Measurements from ENCODE around the gene GPR31.

The GPR31 gene

DNA sequence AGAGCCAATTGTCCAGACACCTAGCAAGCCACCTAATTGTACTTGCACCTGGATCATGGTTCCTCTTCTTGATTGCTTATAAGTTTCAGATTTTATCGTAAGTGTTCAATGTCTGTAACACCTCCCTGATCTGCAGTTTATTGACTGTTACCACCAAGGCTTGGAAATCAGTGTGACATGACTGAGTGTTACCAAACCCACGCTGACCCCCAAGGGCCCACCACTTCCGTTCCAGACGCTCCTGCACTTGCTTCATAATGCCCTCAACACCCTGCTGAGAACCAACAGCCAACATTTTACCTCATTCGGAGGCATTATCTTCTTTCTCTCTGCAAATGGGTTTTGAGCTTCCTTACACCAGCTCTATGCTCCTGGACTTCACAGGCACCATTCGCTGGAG lies 28.6 kb downstream of the GPR31 start:
- TF ChIP-seq TAF1 (IDR thresholded peaks at IDR 0.05; ENCODE audit: borderline replicate concordance, insufficient read depth, low read length) (no peak), FOXP2 (optimal IDR thresholded peaks at IDR 0.05; ENCODE audit: borderline replicate concordance, extremely low read depth, extremely low read length, insufficient read depth) (no peak), SIN3A (IDR thresholded peaks at IDR 0.05; ENCODE audit: borderline replicate concordance, insufficient read depth, low read length) (no peak), REST (IDR thresholded peaks at IDR 0.05; ENCODE audit: insufficient read depth in 1 of 2, low read depth in 2 of 2, low read length in 2 of 2) (no peak), POLR2AphosphoS5 (IDR thresholded peaks at IDR 0.05; ENCODE audit: low read depth, low read length) (no peak)

GRCh38 chr6:167127785-167128531 lies 29.8 kb downstream of the GPR31 start:
- no peak for TF ChIP-seq REST (IDR thresholded peaks at IDR 0.05; ENCODE audit: insufficient read depth in 1 of 2, low read depth in 2 of 2, low read length in 2 of 2)
- TF ChIP-seq FOXP2 (optimal IDR thresholded peaks at IDR 0.05; ENCODE audit: borderline replicate concordance, extremely low read depth, extremely low read length, insufficient read depth): no peak
- TF ChIP-seq TAF1 (IDR thresholded peaks at IDR 0.05; ENCODE audit: borderline replicate concordance, insufficient read depth, low read length): no peak
- TF ChIP-seq SIN3A (IDR thresholded peaks at IDR 0.05; ENCODE audit: borderline replicate concordance, insufficient read depth, low read length): no peak
- TF ChIP-seq POLR2AphosphoS5 (IDR thresholded peaks at IDR 0.05; ENCODE audit: low read depth, low read length): no peak

DNA sequence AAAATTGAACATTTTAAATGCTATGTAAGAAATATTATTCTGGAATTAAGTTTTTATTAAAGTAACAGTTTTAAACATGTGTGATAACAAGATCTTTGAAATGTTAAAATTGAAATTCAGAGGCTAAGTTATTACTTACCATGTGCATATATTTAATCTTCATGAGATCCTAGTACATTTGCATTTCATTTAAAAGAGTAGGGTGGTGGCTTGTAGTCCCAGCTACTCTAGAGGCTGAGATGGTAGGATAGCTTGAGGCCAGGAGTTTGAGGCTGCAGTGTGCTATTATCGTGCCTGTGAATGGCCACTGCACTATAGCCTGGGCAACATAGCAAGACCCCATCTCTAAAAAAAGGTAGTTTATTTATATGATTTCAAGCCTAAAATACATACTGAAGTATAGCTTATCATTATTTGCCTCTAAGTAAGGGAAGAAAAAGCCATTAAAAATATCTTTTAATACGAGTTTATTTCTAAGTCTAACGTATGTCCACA lies 31.9 kb downstream of the GPR31 start:
- TF ChIP-seq FOXP2 (optimal IDR thresholded peaks at IDR 0.05; ENCODE audit: borderline replicate concordance, extremely low read depth, extremely low read length, insufficient read depth): no peak
- TF ChIP-seq POLR2AphosphoS5 (IDR thresholded peaks at IDR 0.05; ENCODE audit: low read depth, low read length): no peak
- no peak for TF ChIP-seq TAF1 (IDR thresholded peaks at IDR 0.05; ENCODE audit: borderline replicate concordance, insufficient read depth, low read length)
- TF ChIP-seq REST (IDR thresholded peaks at IDR 0.05; ENCODE audit: insufficient read depth in 1 of 2, low read depth in 2 of 2, low read length in 2 of 2): no peak
- no peak for TF ChIP-seq SIN3A (IDR thresholded peaks at IDR 0.05; ENCODE audit: borderline replicate concordance, insufficient read depth, low read length)

GRCh38 chr6:167125410-167125809 lies 32.4 kb downstream of the GPR31 start:
- no peak for TF ChIP-seq POLR2AphosphoS5 (IDR thresholded peaks at IDR 0.05; ENCODE audit: low read depth, low read length)
- TF ChIP-seq SIN3A (IDR thresholded peaks at IDR 0.05; ENCODE audit: borderline replicate concordance, insufficient read depth, low read length): no peak
- TF ChIP-seq REST (IDR thresholded peaks at IDR 0.05; ENCODE audit: insufficient read depth in 1 of 2, low read depth in 2 of 2, low read length in 2 of 2): no peak
- no peak for TF ChIP-seq TAF1 (IDR thresholded peaks at IDR 0.05; ENCODE audit: borderline replicate concordance, insufficient read depth, low read length)
- TF ChIP-seq FOXP2 (optimal IDR thresholded peaks at IDR 0.05; ENCODE audit: borderline replicate concordance, extremely low read depth, extremely low read length, insufficient read depth): no peak
